ENCODE data around the gene KIF27. TPM values are rescaled to one million over a fixed set of nuclear protein-coding genes. Genes with fewer than 3 reads are reported as not detected.
A peak's percentile ranks its signal among the peaks of the same experiment; 100 is the strongest.

Gene KIF27
- total RNA-seq, 1 experiment from 2014 or later: 2.2 TPM

DNA sequence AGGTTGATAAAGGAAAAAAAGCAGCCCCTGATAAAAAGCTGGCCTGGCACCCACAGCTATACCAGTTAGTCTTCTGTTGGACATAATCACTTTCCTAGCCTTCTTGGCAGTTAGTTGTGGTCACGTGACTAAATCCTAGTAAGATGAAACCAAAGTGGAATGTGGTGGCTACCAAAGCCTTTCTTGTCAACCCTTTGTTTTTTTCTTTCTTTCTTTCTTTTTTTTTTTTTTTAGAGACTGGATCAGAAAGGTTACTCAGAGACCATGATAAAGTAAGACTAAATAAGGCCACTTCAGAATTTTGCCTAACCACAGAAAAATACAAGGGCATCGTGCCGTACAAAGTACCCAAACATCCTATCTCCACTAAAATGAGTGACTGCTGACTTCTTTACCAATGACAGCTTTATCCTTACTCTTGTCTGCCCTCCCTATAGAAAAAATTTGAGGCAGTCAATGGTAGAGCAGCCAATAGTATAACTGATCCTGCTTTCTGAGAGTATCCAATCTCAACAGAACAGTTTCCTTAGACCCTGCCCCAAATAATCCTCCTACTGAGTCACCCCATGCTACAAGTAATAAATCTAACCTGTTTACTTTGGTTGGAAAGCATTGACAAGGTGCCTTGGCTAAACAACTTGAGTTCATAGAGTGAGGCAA, 14.2 kb upstream of the KIF27 start:
- H4K20me1 ChIP-seq (ENCODE audit: low read length): no peaks in the 10 kb centered on the region
- no peak overlapping the region for H3K9ac ChIP-seq (ENCODE audit: low read length)
- CTCF ChIA-PET: no interaction called here
- H2AFZ ChIP-seq (ENCODE audit: low read length): no peak overlapping the region
- H3K4me2 ChIP-seq (ENCODE audit: low read length): peak overlapping the region; percentile 41; the same call in 1 of the 2 replicates
- H3K9me2 ChIP-seq (replicated peaks; ENCODE audit: low read length): no peaks in the 10 kb centered on the region
- TF ChIP-seq, protein P1, sequence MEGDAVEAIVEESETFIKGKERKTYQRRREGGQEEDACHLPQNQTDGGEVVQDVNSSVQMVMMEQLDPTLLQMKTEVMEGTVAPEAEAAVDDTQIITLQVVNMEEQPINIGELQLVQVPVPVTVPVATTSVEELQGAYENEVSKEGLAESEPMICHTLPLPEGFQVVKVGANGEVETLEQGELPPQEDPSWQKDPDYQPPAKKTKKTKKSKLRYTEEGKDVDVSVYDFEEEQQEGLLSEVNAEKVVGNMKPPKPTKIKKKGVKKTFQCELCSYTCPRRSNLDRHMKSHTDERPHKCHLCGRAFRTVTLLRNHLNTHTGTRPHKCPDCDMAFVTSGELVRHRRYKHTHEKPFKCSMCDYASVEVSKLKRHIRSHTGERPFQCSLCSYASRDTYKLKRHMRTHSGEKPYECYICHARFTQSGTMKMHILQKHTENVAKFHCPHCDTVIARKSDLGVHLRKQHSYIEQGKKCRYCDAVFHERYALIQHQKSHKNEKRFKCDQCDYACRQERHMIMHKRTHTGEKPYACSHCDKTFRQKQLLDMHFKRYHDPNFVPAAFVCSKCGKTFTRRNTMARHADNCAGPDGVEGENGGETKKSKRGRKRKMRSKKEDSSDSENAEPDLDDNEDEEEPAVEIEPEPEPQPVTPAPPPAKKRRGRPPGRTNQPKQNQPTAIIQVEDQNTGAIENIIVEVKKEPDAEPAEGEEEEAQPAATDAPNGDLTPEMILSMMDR (conservative IDR thresholded peaks at IDR 0.05; ENCODE audit: low read depth, low read length): no peak
- TF ChIP-seq EZH2 (IDR thresholded peaks at IDR 0.05; ENCODE audit: low read length, unreplicated experiment): no peak
- no peak for TF ChIP-seq EZH2phosphoT487 (IDR thresholded peaks at IDR 0.05; ENCODE audit: borderline replicate concordance, low read length)
- ATAC-seq (peak; percentile 56), DNase-seq (peak; percentile 63)
- no peaks in the 10 kb centered on the region for H3K9me3 ChIP-seq (ENCODE audit: low read length)
- no peak overlapping the region for H3K4me3 ChIP-seq (ENCODE audit: low read length)
- POLR2A ChIA-PET (ENCODE audit: unreplicated experiment): interaction anchor here (0.6 to 0.7 kb wide), 2 partner anchors 15 to 27 kb away, joined by 4 to 7 read pairs; no protein-coding TSS in a partner anchor
- no peaks in the 10 kb centered on the region for H3K27me3 ChIP-seq (ENCODE audit: low read length)
- no TSS peak for BruUV-seq (replicated peaks)
- no peaks in the 10 kb centered on the region for H3K36me3 ChIP-seq (ENCODE audit: low read depth, low read length)
- intact Hi-C loops (cut with micrococcal nuclease): loop anchor here (2.0 to 5.0 kb wide), 2 partner anchors 15 to 47 kb away; partner anchors contain the start of genes HNRNPK, KIF27 and RMI1
- H3K4me1 ChIP-seq (ENCODE audit: insufficient read depth, low read length): peaks cover 20% of the 10 kb centered on the region
- H3F3A ChIP-seq (ENCODE audit: low read length, unreplicated experiment): peaks cover 5% of the 10 kb centered on the region
- H3K27ac ChIP-seq (ENCODE audit: low read length): no peak overlapping the region
- no peaks in the 10 kb centered on the region for H3K79me2 ChIP-seq (ENCODE audit: low read length)

- H2AFZ ChIP-seq (ENCODE audit: low read length): no peak overlapping the region
- POLR2A ChIA-PET (ENCODE audit: unreplicated experiment): interaction anchor here (0.6 to 0.7 kb wide), 2 partner anchors 14 to 27 kb away, joined by 4 to 7 read pairs; no protein-coding TSS in a partner anchor
- no peaks in the 10 kb centered on the region for H3K9me2 ChIP-seq (replicated peaks; ENCODE audit: low read length)
- no peaks in the 10 kb centered on the region for H3K36me3 ChIP-seq (ENCODE audit: low read depth, low read length)
- H3K79me2 ChIP-seq (ENCODE audit: low read length): no peaks in the 10 kb centered on the region
- peak; percentile 77 for DNase-seq
- H3F3A ChIP-seq (ENCODE audit: low read length, unreplicated experiment): peaks cover 5% of the 10 kb centered on the region
- peak; percentile 73 for ATAC-seq
- CTCF ChIA-PET: no interaction called here
- H3K4me1 ChIP-seq (ENCODE audit: insufficient read depth, low read length): peaks cover 20% of the 10 kb centered on the region
- H3K27ac ChIP-seq (ENCODE audit: low read length): no peak overlapping the region
- intact Hi-C loops (cut with micrococcal nuclease): loop anchor here (2.0 to 5.0 kb wide), 2 partner anchors 14 to 48 kb away; partner anchors contain the start of genes HNRNPK, KIF27 and RMI1
- H3K4me2 ChIP-seq (ENCODE audit: low read length): peak overlapping the region; percentile 41
- BruUV-seq (replicated peaks): no TSS peak
- no peak for TF ChIP-seq EZH2phosphoT487 (IDR thresholded peaks at IDR 0.05; ENCODE audit: borderline replicate concordance, low read length)
- no peak overlapping the region for H3K4me3 ChIP-seq (ENCODE audit: low read length)
- H4K20me1 ChIP-seq (ENCODE audit: low read length): no peaks in the 10 kb centered on the region
- no peaks in the 10 kb centered on the region for H3K27me3 ChIP-seq (ENCODE audit: low read length)
- no peak overlapping the region for H3K9ac ChIP-seq (ENCODE audit: low read length)
- H3K9me3 ChIP-seq (ENCODE audit: low read length): no peaks in the 10 kb centered on the region
Observed at GRCh38 chr9:83934569-83935275, 13.5 kb upstream of the KIF27 start.

DNA sequence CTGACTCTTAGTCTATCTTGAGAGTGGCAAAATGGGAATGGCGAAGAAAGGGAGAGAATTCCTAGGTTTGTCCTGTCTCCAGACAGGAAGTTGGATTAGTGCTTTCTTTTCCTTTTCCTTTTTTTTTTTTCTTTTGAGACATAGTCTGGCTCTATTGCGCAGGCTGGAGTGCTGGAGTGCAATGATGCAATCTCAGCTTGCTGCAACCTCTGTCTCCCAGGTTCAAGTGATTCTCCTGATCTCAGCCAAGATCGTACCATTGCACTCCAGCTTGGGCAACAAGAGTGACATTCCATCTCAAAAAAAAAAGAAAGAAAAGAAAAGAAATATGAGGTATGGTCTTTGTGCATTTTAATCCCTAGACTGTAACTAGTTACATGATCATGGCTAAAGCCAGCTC, 12.6 kb upstream of the KIF27 start:
- no peaks in the 10 kb centered on the region for H3K9me2 ChIP-seq (replicated peaks; ENCODE audit: low read length)
- no peak overlapping the region for H3K4me2 ChIP-seq (ENCODE audit: low read length)
- TF ChIP-seq, protein P1 (conservative IDR thresholded peaks at IDR 0.05; ENCODE audit: low read depth, low read length): no peak
- TF ChIP-seq EZH2 (IDR thresholded peaks at IDR 0.05; ENCODE audit: low read length, unreplicated experiment): no peak
- no peak for TF ChIP-seq EZH2phosphoT487 (IDR thresholded peaks at IDR 0.05; ENCODE audit: borderline replicate concordance, low read length)
- no TSS peak for BruUV-seq (replicated peaks)
- no peak for DNase-seq
- H3K9ac ChIP-seq (ENCODE audit: low read length): no peak overlapping the region
- no peak overlapping the region for H3K4me3 ChIP-seq (ENCODE audit: low read length)
- no peak for ATAC-seq
- no peaks in the 10 kb centered on the region for H3K9me3 ChIP-seq (ENCODE audit: low read length)
- H3K79me2 ChIP-seq (ENCODE audit: low read length): no peaks in the 10 kb centered on the region
- H3K4me1 ChIP-seq (ENCODE audit: insufficient read depth, low read length): peaks cover 20% of the 10 kb centered on the region
- POLR2A ChIA-PET (ENCODE audit: unreplicated experiment): no interaction called here
- peaks cover 5% of the 10 kb centered on the region for H3F3A ChIP-seq (ENCODE audit: low read length, unreplicated experiment)
- H2AFZ ChIP-seq (ENCODE audit: low read length): no peak overlapping the region
- CTCF ChIA-PET: no interaction called here
- H4K20me1 ChIP-seq (ENCODE audit: low read length): no peaks in the 10 kb centered on the region
- no peaks in the 10 kb centered on the region for H3K27me3 ChIP-seq (ENCODE audit: low read length)
- H3K36me3 ChIP-seq (ENCODE audit: low read depth, low read length): no peaks in the 10 kb centered on the region
- intact Hi-C loops (cut with micrococcal nuclease): loop anchor here (2.0 kb wide), 1 partner anchor 13 kb away; the partner anchor contains the start of gene KIF27
- H3K27ac ChIP-seq (ENCODE audit: low read length): no peak overlapping the region
